HCT116 (cell line): ENCODE results near the gene REN. TPM values are rescaled to one million over a fixed set of nuclear protein-coding genes. Genes with fewer than 3 reads are reported as not detected.

ENCODE experiments used
- ATAC-seq: fragments of 200-7000 bp; cut with Tn5 transposase; 2 replicates; pipeline ENCODE4 v1.9.1; 2020; ENCODE audit warnings: mild to moderate bottlenecking, moderate library complexity
- BruUV-seq: library from RNA; stranded (reverse); fragments of 400-500 nt; replicated peaks from 2 replicates; lab custom pipeline; 2021; lab: Mats Ljungman, UMichigan
- CTCF ChIA-PET: fragments of 300-600 bp; sonication (Branson Sonifier 250); formaldehyde crosslinking; loops from one replicate; lab custom pipeline; 2021; ENCODE audit warnings: antibody characterized with exemption; lab: Charles Lee
- POLR2A ChIA-PET: fragments of 300-600, 350-600 bp; sonication (Branson Sonifier 250); formaldehyde crosslinking; loops from one replicate; lab custom pipeline; 2021; ENCODE audit warnings: antibody characterized with exemption; lab: Charles Lee
- RAD21 ChIA-PET, 2 experiments: fragments of 300-600 bp; sonication (Branson Sonifier 250); formaldehyde crosslinking; loops; one replicate each; lab custom pipeline; 2023; ENCODE audit warnings: low total read pairs in 2 of 2; ENCODE audit not compliant: uncharacterized antibody in 2 of 2, unreplicated experiment in 2 of 2, low non-redundant PET in 1 of 2; lab: Charles Lee
- DNase-seq: peaks from one replicate; pipeline ENCODE4 v3.0.0-alpha.2; 2010; ENCODE audit warnings: low read depth, low spot score
- H2AFZ ChIP-seq: fragments of 200-600 bp; shearing (Covaris generic), sonication (generic); 2 replicates; pipeline ENCODE4 v1.6.1; 2017; ENCODE audit warnings: low read depth, mixed run types, mixed read lengths, antibody characterized with exemption, low read length; ENCODE audit not compliant: poor library complexity, severe bottlenecking
- H3K27ac ChIP-seq: 2 replicates; pipeline ENCODE4 v1.5.1; 2012; ENCODE audit warnings: low read depth, low read length
- H3K27me3 ChIP-seq: fragments of 200-600 bp; sonication (generic); 2 replicates; pipeline ENCODE4 v1.6.1; 2016; ENCODE audit warnings: mixed run types, low read length, mixed read lengths; ENCODE audit not compliant: insufficient read depth
- H3K36me3 ChIP-seq, 2 experiments: fragments of 200-500 bp in 1 of 2; fragments of 200-600 bp in 1 of 2; sonication (Bioruptor generic) in 1 of 2; sonication (generic) in 1 of 2; 2 replicates each; pipeline versions ENCODE4 v1.5.1 to v1.6.1; 2014 to 2016; ENCODE audit warnings: low read length in 2 of 2, inconsistent platforms in 1 of 2, mixed read lengths in 1 of 2, mixed run types in 1 of 2; ENCODE audit not compliant: insufficient read depth in 2 of 2, control insufficient read depth in 1 of 2
- H3K4me1 ChIP-seq, 2 experiments: fragments of 200-600 bp in 1 of 2; sonication (generic) in 1 of 2; 2 replicates each; pipeline versions ENCODE4 v1.5.1 to v1.6.1; 2012 to 2017; ENCODE audit warnings: low read length in 2 of 2, inconsistent platforms in 1 of 2, mild to moderate bottlenecking in 1 of 2, mixed read lengths in 1 of 2, mixed run types in 1 of 2, moderate library complexity in 1 of 2; ENCODE audit not compliant: insufficient read depth in 2 of 2, control insufficient read depth in 1 of 2
- H3K4me2 ChIP-seq: fragments of 200-600 bp; sonication (generic); 2 replicates; pipeline ENCODE4 v1.6.1; 2017; ENCODE audit warnings: mixed run types, low read length, mixed read lengths
- H3K4me3 ChIP-seq, 2 experiments: fragments of 200-600 bp in 1 of 2; sonication (generic) in 1 of 2; replicated peaks in 1 of 2; 2 replicates each; pipeline ENCODE4 v1.5.1; 2011 to 2016; ENCODE audit warnings: low read length in 2 of 2, control low read depth in 1 of 2, low read depth in 1 of 2, mild to moderate bottlenecking in 1 of 2, mixed read lengths in 1 of 2, mixed run types in 1 of 2
- H3K79me2 ChIP-seq: fragments of 200-600 bp; sonication (generic); 2 replicates; pipeline ENCODE4 v1.6.1; 2017; ENCODE audit warnings: mild to moderate bottlenecking, mixed run types, low read length, moderate library complexity, mixed read lengths; ENCODE audit not compliant: insufficient read depth
- H3K9ac ChIP-seq: fragments of 200-600 bp; sonication (generic); 2 replicates; pipeline ENCODE4 v1.6.1; 2016; ENCODE audit warnings: low read length, mixed read lengths
- H3K9me2 ChIP-seq: fragments of 200-600 bp; sonication (generic), shearing (Covaris generic); 2 replicates; pipeline ENCODE4 v1.6.1; 2017; ENCODE audit warnings: mixed run types, mild to moderate bottlenecking, moderate library complexity; ENCODE audit not compliant: insufficient read depth
- H3K9me3 ChIP-seq, 2 experiments: fragments of 200-500 bp in 1 of 2; fragments of 200-600 bp in 1 of 2; sonication (Bioruptor generic) in 1 of 2; sonication (generic) in 1 of 2; 2 replicates each; pipeline ENCODE4 v1.6.1; 2014 to 2017; ENCODE audit warnings: low read length in 2 of 2, mixed read lengths in 2 of 2, inconsistent platforms in 1 of 2, low read depth in 1 of 2, mild to moderate bottlenecking in 1 of 2, mixed run types in 1 of 2, moderate library complexity in 1 of 2; ENCODE audit not compliant: control insufficient read depth in 1 of 2, insufficient read depth in 1 of 2
- H4K20me1 ChIP-seq: fragments of 200-600 bp; sonication (generic), shearing (Covaris generic); 2 replicates; pipeline ENCODE4 v1.6.1; 2017; ENCODE audit warnings: mixed run types, mild to moderate bottlenecking, moderate library complexity; ENCODE audit not compliant: insufficient read depth
- CBX3 ChIP-seq: IDR thresholded peaks from 2 replicates; pipeline ENCODE4 v1.6.1; 2012; ENCODE audit warnings: low read depth
- CEBPB ChIP-seq: IDR thresholded peaks from 2 replicates; pipeline ENCODE4 v1.6.1; 2012; ENCODE audit warnings: low read depth
- EGR1 ChIP-seq: IDR thresholded peaks from 2 replicates; pipeline ENCODE4 v1.6.1; 2012; ENCODE audit warnings: low read depth
- ELF1 ChIP-seq: IDR thresholded peaks from 2 replicates; pipeline ENCODE4 v1.6.1; 2012; ENCODE audit warnings: low read depth, borderline replicate concordance
- EZH2 ChIP-seq: fragments of 200-600 bp; sonication (generic); IDR thresholded peaks from 2 replicates; pipeline ENCODE4 v1.6.1; 2017; ENCODE audit warnings: antibody characterized with exemption, mixed run types
- EZH2phosphoT487 ChIP-seq: fragments of 200-600 bp; IDR thresholded peaks from 2 replicates; pipeline ENCODE4 v1.6.1; 2018; ENCODE audit warnings: antibody characterized with exemption, borderline replicate concordance
- FOSL1 ChIP-seq: IDR thresholded peaks from 2 replicates; pipeline ENCODE4 v1.6.1; 2012; ENCODE audit warnings: low read depth
- JUND ChIP-seq: IDR thresholded peaks from 2 replicates; pipeline ENCODE4 v1.6.1; 2012
- POLR2A ChIP-seq: IDR thresholded peaks from 2 replicates; pipeline ENCODE4 v1.7.0; 2011; ENCODE audit warnings: borderline replicate concordance; ENCODE audit not compliant: insufficient read depth, insufficient read length; ENCODE audit errors: extremely low read depth
- POLR2AphosphoS5 ChIP-seq: IDR thresholded peaks from 2 replicates; pipeline ENCODE4 v1.6.1; 2011; ENCODE audit warnings: mild to moderate bottlenecking, low read depth, low read length, moderate library complexity
- SP1 ChIP-seq: IDR thresholded peaks from 2 replicates; pipeline ENCODE4 v1.6.1; 2012; ENCODE audit warnings: low read depth
- SRF ChIP-seq: IDR thresholded peaks from 2 replicates; pipeline ENCODE4 v1.6.1; 2012; ENCODE audit warnings: low read depth
- ZNF274 ChIP-seq: fragments of 200-500 bp; sonication (Bioruptor generic); IDR thresholded peaks from 2 replicates; pipeline ENCODE4 v1.6.1; 2014; ENCODE audit warnings: mild to moderate bottlenecking, low read depth, low read length, inconsistent platforms
- intact Hi-C: fragments of 100-400 bp; cut with micrococcal nuclease; formaldehyde crosslinking; loops from 2 replicates; pipeline ENCODE4 v1.10.0; 2022
- total RNA-seq: library from RNA; stranded (reverse); gene quantifications from one replicate; pipeline ENCODE4 v1.2.1, GENCODE V29; 2021; ENCODE audit not compliant: unreplicated experiment
- TF ChIP-seq, protein P1 (sequence below): IDR thresholded peaks from 2 replicates; pipeline ENCODE4 v1.6.1; 2011; ENCODE audit warnings: mild to moderate bottlenecking, low read length, moderate library complexity; ENCODE audit not compliant: insufficient replicate concordance; ENCODE audit errors: extremely low read depth
- TF ChIP-seq, protein P2 (sequence below), 3 experiments: fragments of 200-600 bp in 1 of 3; sonication (generic) in 1 of 3; IDR thresholded peaks in 2 of 3; conservative IDR thresholded peaks in 1 of 3; 2 replicates each; pipeline ENCODE4 v1.5.1; 2012 to 2017; ENCODE audit warnings: low read depth in 2 of 3, low read length in 2 of 3, antibody characterized with exemption in 1 of 3, borderline replicate concordance in 1 of 3, control low read depth in 1 of 3, mild to moderate bottlenecking in 1 of 3, mixed read lengths in 1 of 3, mixed run types in 1 of 3, moderate library complexity in 1 of 3; ENCODE audit not compliant: insufficient read depth in 1 of 3
- TF ChIP-seq, protein P3 (sequence below): IDR thresholded peaks from 2 replicates; pipeline ENCODE4 v1.6.1; 2012

REN gene
- total RNA-seq, 1 experiment from 2014 or later: 0.47 TPM

DNA sequence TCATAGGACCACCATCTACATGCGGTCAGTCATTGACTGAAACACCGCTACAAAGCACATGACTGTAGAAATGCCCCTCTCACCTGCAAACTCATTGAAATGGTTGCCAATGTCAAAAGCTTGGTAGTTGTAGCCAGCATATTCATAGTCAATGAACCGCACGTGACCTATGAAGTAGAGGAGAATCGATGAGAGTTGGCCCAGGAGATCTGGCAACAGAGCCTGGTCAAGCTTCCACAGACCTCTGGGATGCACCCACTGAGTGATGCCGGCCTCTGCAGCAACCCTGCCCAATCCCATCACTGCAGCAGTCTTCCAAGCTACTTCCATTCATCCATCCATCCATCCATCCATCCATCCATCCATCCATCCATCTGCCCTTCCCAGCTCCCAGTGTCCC, 26.2 kb downstream of the REN start (continued):
- TF ChIP-seq SP1: no peak
- TF ChIP-seq SRF: no peak

DNA sequence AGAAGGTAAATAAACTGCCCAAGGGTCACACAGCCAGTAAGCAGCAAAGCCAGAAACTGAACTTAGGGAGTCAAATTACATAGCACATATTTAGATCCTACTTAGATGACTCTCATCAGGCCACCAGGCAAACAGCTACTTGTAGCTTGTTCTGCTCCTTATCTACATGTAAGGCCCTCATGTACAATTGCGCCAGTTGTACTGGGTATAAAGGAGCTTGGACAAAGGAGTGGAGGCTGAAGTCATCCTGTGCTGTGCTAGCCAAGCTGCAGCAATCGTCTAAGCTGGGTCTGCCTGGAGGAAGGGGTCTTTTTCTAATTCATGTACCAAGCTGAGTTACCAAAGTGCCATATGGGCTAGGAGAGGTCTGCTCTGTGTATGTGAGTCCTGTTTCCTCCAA, 27.0 kb downstream of the REN start:
- CTCF ChIA-PET: interaction anchor here (0.9 to 2.1 kb wide), 3 partner anchors 9 to 23 kb away, joined by 3 to 4 read pairs (median 4); no protein-coding TSS in a partner anchor
- Histone ChIP-seq H3K36me3 (peaks cover 0 to 7% of the 10 kb centered on the region in 2 experiments; a peak in 1 of 4 replicates), H3K27me3 (no peaks in the 10 kb centered on the region), H3K9me2 (no peaks in the 10 kb centered on the region), H4K20me1 (no peaks in the 10 kb centered on the region), H3K4me3 (no peak overlapping the region), H3K9me3 (no peaks in the 10 kb centered on the region), H3K4me1 (no peaks in the 10 kb centered on the region), H2AFZ (no peak overlapping the region), H3K27ac (no peak overlapping the region), H3K4me2 (no peak overlapping the region), H3K9ac (no peak overlapping the region), H3K79me2 (no peaks in the 10 kb centered on the region)
- no peak for ATAC-seq
- RAD21 ChIA-PET: no interaction called here
- no TSS peak for BruUV-seq
- intact Hi-C loops: no loop called here
- TF ChIP-seq EZH2 (no peak), EGR1 (no peak), SRF (no peak), EZH2phosphoT487 (no peak), POLR2AphosphoS5 (no peak), SP1 (no peak), POLR2A (no peak), FOSL1 (no peak), ELF1 (no peak), JUND (no peak), CEBPB (no peak), ZNF274 (no peak), CBX3 (no peak)
- TF ChIP-seq, protein P1, sequence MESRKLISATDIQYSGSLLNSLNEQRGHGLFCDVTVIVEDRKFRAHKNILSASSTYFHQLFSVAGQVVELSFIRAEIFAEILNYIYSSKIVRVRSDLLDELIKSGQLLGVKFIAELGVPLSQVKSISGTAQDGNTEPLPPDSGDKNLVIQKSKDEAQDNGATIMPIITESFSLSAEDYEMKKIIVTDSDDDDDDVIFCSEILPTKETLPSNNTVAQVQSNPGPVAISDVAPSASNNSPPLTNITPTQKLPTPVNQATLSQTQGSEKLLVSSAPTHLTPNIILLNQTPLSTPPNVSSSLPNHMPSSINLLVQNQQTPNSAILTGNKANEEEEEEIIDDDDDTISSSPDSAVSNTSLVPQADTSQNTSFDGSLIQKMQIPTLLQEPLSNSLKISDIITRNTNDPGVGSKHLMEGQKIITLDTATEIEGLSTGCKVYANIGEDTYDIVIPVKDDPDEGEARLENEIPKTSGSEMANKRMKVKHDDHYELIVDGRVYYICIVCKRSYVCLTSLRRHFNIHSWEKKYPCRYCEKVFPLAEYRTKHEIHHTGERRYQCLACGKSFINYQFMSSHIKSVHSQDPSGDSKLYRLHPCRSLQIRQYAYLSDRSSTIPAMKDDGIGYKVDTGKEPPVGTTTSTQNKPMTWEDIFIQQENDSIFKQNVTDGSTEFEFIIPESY: no peak
- TF ChIP-seq, protein P2, sequence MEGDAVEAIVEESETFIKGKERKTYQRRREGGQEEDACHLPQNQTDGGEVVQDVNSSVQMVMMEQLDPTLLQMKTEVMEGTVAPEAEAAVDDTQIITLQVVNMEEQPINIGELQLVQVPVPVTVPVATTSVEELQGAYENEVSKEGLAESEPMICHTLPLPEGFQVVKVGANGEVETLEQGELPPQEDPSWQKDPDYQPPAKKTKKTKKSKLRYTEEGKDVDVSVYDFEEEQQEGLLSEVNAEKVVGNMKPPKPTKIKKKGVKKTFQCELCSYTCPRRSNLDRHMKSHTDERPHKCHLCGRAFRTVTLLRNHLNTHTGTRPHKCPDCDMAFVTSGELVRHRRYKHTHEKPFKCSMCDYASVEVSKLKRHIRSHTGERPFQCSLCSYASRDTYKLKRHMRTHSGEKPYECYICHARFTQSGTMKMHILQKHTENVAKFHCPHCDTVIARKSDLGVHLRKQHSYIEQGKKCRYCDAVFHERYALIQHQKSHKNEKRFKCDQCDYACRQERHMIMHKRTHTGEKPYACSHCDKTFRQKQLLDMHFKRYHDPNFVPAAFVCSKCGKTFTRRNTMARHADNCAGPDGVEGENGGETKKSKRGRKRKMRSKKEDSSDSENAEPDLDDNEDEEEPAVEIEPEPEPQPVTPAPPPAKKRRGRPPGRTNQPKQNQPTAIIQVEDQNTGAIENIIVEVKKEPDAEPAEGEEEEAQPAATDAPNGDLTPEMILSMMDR (IDR thresholded peaks at IDR 0.05 in 2 of 3, conservative IDR thresholded peaks at IDR 0.05 in 1 of 3; ENCODE audit: borderline replicate concordance in 1 of 3, insufficient read depth in 1 of 3, low read depth in 2 of 3, low read length in 2 of 3): no peak
- TF ChIP-seq, protein P3, sequence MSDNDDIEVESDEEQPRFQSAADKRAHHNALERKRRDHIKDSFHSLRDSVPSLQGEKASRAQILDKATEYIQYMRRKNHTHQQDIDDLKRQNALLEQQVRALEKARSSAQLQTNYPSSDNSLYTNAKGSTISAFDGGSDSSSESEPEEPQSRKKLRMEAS: no peak
- DNase-seq: no peak
- POLR2A ChIA-PET: no interaction called here
